ENCODE results near the gene SCRT2. TPM values are rescaled to one million over a fixed set of nuclear protein-coding genes. Genes with fewer than 3 reads are reported as not detected.

The SCRT2 gene
- total and polyA plus RNA-seq, 2 of the 8 experiments (the other 6 are each of a cell fraction or from before 2014, with no cell fraction given): 0.12 to 0.34 TPM

DNA sequence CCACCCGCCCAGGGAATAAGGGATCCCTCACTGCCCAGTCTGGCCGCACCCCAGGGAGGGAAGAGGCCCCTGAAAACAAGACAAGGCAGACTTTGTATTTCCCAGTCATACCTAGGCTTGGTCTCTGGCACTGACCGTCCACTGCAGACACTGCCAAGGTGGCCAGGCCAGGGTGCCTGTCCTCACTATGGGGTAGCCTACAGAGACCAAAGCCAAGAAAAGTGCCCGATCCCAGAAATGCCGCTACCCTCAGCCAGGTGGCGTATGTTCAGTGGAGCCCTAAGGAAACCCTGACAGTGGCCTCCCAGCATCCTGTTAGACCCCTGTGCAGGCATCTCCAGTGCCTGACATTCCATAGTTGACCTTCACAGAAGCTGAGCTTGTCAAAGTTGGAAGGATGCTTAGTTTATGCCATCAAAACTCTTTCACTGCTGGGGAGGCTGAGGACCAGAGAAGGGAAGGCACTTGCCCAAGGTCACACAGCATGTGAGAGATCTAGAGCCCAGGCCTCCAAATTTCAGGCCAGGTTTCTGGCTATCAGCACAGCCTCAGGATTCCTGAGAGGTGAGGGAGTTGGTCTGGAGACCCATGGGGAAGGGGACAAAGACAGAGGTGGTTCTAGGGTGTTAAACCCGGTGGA lies 2.5 kb downstream of the SCRT2 start:
- no peaks in the 10 kb centered on the region for H3K79me2 ChIP-seq (ENCODE audit: control insufficient read depth in 1 of 2, insufficient read depth in 2 of 2, low read length in 2 of 2)
- H3K27me3 ChIP-seq (replicated peaks in 1 of 4; ENCODE audit: control insufficient read depth in 3 of 4, extremely low read depth in 1 of 4, insufficient read depth in 3 of 4, low read length in 3 of 4): peaks cover 3 to 38% (median 32%) of the 10 kb centered on the region in 4 experiments
- WGBS, 2 experiments (ENCODE audit: extremely low coverage in 1 of 2, insufficient coverage in 1 of 2, insufficient read length in 1 of 2, insufficient replicate concordance in 2 of 2, low coverage in 1 of 2, low lambda C conversion rate in 2 of 2, missing lambda C conversion rate in 1 of 2): 69% methylated on average over 7 of the region's 7 CpGs; no CpG with 5 or more reads in 1 of the 2 experiments
- peak in 1 of 2 experiments; percentile 60 for DNase-seq (ENCODE audit: low read depth in 1 of 2, low spot score in 2 of 2)
- peak overlapping the region; percentile 80; the same call in 1 of the 2 replicates for H2BK12ac ChIP-seq (ENCODE audit: low read depth, low read length)
- H3K4me3 ChIP-seq (ENCODE audit: extremely low read depth in 1 of 4, insufficient read depth in 2 of 4, low read depth in 3 of 4, low read length in 4 of 4): no peak overlapping the region
- H4K20me1 ChIP-seq (replicated peaks in 1 of 2; ENCODE audit: control insufficient read depth in 1 of 2, insufficient read depth in 2 of 2, low read length in 2 of 2): no peaks in the 10 kb centered on the region
- no peak overlapping the region for H3K14ac ChIP-seq (ENCODE audit: insufficient read length)
- no peak overlapping the region for H4K5ac ChIP-seq (ENCODE audit: insufficient read length, low read depth, low read length)
- no peak overlapping the region for H3K56ac ChIP-seq (replicated peaks; ENCODE audit: insufficient read length, low read depth, low read length)
- no peak overlapping the region for H4K8ac ChIP-seq (ENCODE audit: extremely low read depth, insufficient read depth, low read length)
- ChIA-PET POLR2A (ENCODE audit: partially characterized antibody) (interaction anchor here (1.1 to 2.2 kb wide), 3 partner anchors 8 to 16 kb away, joined by 3 to 5 read pairs (median 3); no protein-coding TSS in a partner anchor), CTCF (ENCODE audit: partially characterized antibody) (interaction anchor here (0.8 to 14.1 kb wide), 22 partner anchors 8 to 131 kb away, joined by 3 to 116 read pairs (median 4); no protein-coding TSS in a partner anchor)
- no peak overlapping the region for H3K27ac ChIP-seq (ENCODE audit: low read depth, low read length)
- no peak overlapping the region; the same call in 1 of the 2 replicates for H2BK20ac ChIP-seq (ENCODE audit: low read length)
- no peak overlapping the region for H3K23ac ChIP-seq (ENCODE audit: insufficient read length)
- peaks cover 0 to 13% (median 7%) of the 10 kb centered on the region in 4 experiments; a peak in 5 of 7 replicates for H3K4me1 ChIP-seq (replicated peaks in 1 of 4; ENCODE audit: control insufficient read depth in 3 of 4, insufficient read depth in 4 of 4, low read length in 3 of 4)
- no peak for FAIRE-seq
- peaks cover 4 to 5% of the 10 kb centered on the region in 2 experiments for H3K9me3 ChIP-seq (ENCODE audit: insufficient read depth in 2 of 2, low read depth in 1 of 2, low read length in 1 of 2)
- no peak overlapping the region for H4K91ac ChIP-seq (replicated peaks; ENCODE audit: insufficient read length, low read length)
- H2BK5ac ChIP-seq (ENCODE audit: low read depth, low read length): no peak overlapping the region
- H3K79me1 ChIP-seq (ENCODE audit: low read depth, low read length): no peaks in the 10 kb centered on the region
- H3K9ac ChIP-seq (replicated peaks in 1 of 4; ENCODE audit: extremely low read depth in 1 of 4, low read depth in 3 of 4, low read length in 3 of 4): no peak overlapping the region
- peaks cover 13% of the 10 kb centered on the region; the same call in 1 of the 2 replicates for H3K23me2 ChIP-seq (ENCODE audit: low read depth, low read length)
- no peak overlapping the region for H2BK120ac ChIP-seq (replicated peaks; ENCODE audit: low read depth, low read length)
- peak overlapping the region in 1 of 2 experiments; percentile 21; a peak in 1 of 4 replicates for H3K4me2 ChIP-seq (ENCODE audit: insufficient read depth in 1 of 2, low read depth in 2 of 2, low read length in 2 of 2)
- no peak overlapping the region for H2AK5ac ChIP-seq (ENCODE audit: low read depth, low read length)
- no peak overlapping the region; the same call in 1 of the 2 replicates for H2BK15ac ChIP-seq (ENCODE audit: low read length)
- no peak overlapping the region for H2AFZ ChIP-seq (ENCODE audit: low read length)
- peak overlapping the region; percentile 54 for H3K4ac ChIP-seq (replicated peaks; ENCODE audit: insufficient read length, low read depth, low read length)
- no peak overlapping the region; the same call in 1 of the 2 replicates for H3K18ac ChIP-seq (ENCODE audit: extremely low read depth, low read length)
- H3K36me3 ChIP-seq (ENCODE audit: control insufficient read depth in 2 of 4, insufficient read depth in 4 of 4, low read length in 3 of 4): no peaks in the 10 kb centered on the region
- TF ChIP-seq, protein P1, sequence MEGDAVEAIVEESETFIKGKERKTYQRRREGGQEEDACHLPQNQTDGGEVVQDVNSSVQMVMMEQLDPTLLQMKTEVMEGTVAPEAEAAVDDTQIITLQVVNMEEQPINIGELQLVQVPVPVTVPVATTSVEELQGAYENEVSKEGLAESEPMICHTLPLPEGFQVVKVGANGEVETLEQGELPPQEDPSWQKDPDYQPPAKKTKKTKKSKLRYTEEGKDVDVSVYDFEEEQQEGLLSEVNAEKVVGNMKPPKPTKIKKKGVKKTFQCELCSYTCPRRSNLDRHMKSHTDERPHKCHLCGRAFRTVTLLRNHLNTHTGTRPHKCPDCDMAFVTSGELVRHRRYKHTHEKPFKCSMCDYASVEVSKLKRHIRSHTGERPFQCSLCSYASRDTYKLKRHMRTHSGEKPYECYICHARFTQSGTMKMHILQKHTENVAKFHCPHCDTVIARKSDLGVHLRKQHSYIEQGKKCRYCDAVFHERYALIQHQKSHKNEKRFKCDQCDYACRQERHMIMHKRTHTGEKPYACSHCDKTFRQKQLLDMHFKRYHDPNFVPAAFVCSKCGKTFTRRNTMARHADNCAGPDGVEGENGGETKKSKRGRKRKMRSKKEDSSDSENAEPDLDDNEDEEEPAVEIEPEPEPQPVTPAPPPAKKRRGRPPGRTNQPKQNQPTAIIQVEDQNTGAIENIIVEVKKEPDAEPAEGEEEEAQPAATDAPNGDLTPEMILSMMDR (IDR thresholded peaks at IDR 0.05; ENCODE audit: control extremely low read depth in 1 of 3, insufficient read depth in 1 of 3, low read depth in 1 of 3, low read length in 3 of 3): peak; percentile 71 to 83 (median 77)
- TF ChIP-seq MAFK (IDR thresholded peaks at IDR 0.05; ENCODE audit: low read depth, low read length) (no peak), POU5F1 (IDR thresholded peaks at IDR 0.05; ENCODE audit: low read depth, low read length) (no peak), HDAC2 (IDR thresholded peaks at IDR 0.05; ENCODE audit: borderline replicate concordance in 1 of 2, low read depth in 2 of 2, low read length in 2 of 2) (0 out of 4 replicates have a peak, but pooled peaks have one; percentile 24 to 34), BACH1 (IDR thresholded peaks at IDR 0.05; ENCODE audit: low read length) (0 out of 2 replicates have a peak, but pooled peaks have one; percentile 21), KDM1A (IDR thresholded peaks at IDR 0.05; ENCODE audit: borderline replicate concordance, low read length) (peak; percentile 94), POLR2AphosphoS5 (IDR thresholded peaks at IDR 0.05; ENCODE audit: low read depth, low read length) (no peak), TBP (IDR thresholded peaks at IDR 0.05; ENCODE audit: low read depth, low read length) (no peak)
